Epidermal melanocyte (primary cell): ENCODE measurements around the gene CNKSR3.
A peak's percentile ranks its signal among the peaks of the same experiment; 100 is the strongest.

Source experiments
- DNase-seq: peaks from one replicate; pipeline ENCODE4 v3.0.0; 2011; ENCODE audit warnings: low spot score; ENCODE audit not compliant: insufficient read length

Gene CNKSR3

DNA sequence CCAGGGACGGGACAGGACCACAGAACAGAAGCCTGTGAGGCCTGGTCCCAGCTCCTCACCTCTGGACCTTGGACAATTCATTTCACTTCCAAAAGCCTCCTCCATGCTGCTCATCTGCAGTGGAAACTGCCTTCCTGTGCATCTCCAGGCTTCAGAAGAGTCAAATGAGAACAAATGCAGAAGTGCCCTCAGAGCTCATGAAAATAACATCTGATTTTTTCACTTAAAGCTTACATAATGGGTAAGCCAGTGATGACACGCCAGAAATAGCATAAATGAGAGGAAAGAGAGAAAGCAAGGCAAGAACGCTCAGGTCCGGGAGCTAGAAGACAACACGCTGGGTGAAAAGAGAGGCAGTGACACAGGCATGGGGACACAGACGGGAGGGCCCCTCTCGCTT is 7.9 kb downstream of the CNKSR3 start:
- DNase-seq: no peak

DNA sequence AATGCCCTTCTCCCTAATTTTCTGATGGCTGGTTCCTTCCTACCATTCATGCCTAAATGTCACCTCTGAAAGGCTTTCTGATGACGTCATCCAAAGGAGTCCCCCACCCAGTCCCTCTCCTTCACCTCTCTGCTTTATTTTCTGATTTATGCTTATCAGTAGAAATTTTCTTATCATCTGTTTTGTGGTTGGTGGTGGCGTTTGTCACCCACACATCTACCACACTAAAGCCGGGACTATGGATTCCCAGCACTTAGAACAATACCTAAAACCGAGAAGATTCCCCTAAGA is 9.0 kb downstream of the CNKSR3 start:
- DNase-seq: no peak

DNA sequence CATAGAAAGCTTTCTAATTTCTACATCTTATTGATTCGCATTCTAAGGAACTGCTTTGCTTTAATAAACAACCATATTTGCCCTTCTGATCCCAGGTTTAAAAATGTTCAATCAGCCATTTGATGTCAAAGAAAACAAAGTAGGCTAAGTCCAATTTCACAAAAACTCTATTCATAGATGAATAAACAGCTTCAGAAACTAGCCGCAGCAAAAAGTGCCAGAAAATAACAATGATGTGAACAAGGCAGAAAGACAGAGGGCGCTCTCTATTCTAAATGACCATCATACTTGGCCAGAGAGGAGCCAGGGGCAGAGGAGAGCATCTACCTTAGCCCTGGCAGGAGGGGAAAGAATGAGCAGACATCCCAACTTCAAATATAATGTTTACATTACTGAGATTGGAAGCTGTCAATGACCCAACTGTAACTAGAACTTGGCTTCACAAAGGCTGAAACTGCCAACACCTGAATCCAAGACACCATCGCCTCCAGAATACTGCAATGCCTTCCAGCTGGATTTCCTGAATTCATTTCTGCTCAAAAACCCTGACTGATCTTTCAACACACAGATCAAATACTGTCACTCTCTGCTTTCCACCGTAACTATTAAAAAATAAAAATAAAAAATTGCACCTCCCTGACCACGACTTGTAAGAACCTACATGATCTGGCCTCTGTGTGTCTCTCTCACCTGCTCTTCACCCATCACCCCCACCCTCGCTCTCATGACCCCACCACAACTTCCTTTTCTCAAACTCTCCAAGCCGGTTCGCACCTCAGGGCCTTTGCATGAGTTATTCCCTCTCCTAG is 9.5 kb downstream of the CNKSR3 start:
- DNase-seq: peak; percentile 61

DNA sequence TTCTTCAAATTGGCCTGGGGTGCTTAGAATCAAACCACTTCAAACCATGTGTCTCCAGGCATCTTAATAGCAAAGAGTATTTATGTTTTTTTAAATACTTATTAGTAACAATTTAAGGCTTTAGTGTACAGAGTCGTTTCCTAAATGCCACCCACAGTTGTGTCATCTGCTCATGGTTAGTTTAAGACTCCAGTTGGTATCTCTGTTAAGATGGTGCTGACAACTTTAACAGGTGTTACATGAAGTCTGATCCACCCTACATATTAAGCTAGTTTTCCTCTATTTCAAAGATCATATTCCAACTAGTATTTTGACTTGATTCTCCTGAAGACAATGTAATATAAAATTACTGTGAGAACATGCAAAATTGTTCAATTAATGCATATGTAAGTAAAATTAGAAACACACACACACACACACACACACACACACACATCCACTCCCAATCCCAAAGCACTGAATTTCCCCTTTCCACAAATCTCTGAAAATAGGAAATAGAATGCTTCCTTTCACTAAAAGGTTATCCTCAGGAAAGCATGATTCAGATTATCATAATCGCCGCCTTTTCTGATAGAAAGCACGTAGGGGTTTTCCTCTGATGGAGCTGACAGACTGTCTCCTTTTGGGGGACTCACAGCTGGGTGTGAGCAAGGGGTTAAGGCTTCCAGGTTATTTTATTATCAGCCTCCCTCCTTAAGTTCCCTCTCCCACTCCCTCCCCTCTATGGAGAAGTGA is 10.5 kb downstream of the CNKSR3 start:
- no peak for DNase-seq

DNA sequence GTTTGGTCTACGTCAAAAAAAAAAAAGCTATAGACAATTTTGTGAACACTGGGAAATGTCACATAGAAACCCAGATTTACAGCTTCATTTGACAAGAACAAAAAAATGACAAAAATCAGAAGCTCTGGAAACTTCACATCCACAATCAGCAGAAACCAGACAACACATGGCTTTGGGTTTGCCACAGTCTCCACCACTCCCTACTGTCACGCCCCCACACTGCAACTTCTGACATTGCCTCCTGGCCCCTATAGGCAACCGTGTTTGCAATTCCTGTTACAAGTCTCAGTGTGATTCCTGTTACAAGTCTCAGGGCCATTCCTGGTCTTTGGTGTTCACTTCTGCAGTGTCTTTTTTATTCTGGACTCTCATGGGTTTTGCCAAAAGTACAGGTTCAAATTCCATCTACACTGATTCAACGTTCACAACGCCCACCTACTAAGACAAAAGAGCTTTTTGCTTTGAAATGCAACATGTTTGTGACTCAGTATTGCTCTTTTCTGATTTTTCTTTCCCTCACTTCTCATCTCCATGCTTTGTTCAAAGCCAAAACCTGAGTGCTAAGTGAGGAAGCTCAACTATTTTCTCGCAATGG is 12.0 kb downstream of the CNKSR3 start:
- no peak for DNase-seq

DNA sequence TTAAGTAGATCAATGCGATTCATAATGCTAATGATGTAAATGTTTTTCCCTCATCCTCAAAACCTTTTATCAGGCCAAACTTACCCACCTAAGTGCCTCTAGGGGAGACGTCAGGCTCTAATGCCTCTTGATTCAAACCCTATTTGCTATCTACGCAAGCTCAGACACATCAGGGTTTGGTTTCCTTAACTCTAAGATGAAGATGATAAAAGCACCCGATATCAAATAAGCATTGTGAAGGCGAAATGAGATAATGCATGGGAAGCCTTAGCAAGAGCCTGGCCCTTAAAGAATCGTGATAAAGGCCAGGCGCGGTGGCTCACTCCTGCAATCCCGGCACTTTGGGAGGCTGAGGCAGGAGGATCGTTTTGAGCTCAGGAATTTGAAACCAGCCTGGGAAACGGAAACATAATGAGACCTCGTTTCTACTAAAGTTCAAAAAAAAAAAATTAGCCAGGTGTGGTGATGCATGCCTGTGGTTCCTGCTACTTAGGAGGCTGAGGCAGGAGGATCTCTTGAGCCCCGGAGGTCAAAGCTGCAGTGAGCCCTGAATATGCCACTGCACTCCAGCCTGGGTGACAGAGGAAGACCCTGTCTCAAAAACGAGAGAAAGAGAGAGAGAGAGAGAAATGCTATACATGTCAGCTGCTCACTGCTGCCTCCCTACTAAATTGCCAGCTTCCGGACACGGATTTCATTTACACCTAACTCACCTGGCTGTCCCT is 13.5 kb downstream of the CNKSR3 start:
- no peak for DNase-seq

DNA sequence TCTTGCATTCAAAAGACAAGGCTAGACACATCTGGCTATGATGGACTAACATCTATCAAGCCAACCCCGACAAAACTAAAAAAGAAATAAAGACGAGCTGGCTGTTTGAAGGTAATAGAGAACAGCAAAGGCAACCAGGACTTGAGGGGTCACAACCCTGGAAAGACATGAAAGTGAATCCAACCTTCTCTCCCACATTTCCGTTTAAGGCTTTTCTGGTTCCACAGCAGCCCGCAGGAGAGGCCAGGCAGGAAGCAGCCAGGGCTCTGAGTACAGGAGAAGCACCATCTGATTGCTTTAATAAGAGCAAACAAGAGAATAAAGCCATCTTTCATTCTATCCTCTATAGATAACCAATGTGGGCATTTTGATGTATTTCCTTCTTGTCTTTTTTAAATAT is 14.3 kb downstream of the CNKSR3 start:
- no peak for DNase-seq

DNA sequence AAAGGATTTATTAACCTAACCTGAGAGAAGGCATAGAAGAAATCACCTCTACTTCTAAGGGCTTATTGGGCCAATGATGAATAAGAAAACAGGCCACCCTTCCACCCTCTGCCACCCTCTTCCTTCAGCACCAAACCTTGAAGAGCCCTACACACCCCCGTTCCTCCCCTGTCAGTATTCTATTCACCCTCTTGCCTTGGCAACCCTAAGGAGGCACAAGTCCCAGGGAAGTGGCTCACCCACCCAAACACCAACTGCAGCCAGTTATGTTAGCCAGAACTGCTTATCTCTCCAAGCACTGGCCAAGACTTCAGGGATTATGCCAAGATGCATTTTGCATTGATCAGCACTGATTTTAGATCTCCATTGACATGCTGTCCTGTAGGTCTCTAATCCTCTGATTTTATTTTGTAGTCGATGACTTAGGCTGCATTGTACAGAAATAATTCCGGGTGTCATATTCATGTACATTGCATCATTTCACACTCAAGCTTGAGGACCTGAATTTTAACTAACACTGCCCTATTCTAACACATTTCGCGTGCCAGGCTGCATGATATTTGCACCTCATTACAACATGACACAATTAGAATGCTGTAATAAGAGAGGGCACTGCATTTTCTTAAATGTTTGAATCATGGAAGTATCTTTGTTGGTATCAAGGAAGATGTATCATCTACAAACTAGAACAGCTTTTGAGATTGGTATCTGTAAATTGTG is 15.7 kb downstream of the CNKSR3 start:
- no peak for DNase-seq

DNA sequence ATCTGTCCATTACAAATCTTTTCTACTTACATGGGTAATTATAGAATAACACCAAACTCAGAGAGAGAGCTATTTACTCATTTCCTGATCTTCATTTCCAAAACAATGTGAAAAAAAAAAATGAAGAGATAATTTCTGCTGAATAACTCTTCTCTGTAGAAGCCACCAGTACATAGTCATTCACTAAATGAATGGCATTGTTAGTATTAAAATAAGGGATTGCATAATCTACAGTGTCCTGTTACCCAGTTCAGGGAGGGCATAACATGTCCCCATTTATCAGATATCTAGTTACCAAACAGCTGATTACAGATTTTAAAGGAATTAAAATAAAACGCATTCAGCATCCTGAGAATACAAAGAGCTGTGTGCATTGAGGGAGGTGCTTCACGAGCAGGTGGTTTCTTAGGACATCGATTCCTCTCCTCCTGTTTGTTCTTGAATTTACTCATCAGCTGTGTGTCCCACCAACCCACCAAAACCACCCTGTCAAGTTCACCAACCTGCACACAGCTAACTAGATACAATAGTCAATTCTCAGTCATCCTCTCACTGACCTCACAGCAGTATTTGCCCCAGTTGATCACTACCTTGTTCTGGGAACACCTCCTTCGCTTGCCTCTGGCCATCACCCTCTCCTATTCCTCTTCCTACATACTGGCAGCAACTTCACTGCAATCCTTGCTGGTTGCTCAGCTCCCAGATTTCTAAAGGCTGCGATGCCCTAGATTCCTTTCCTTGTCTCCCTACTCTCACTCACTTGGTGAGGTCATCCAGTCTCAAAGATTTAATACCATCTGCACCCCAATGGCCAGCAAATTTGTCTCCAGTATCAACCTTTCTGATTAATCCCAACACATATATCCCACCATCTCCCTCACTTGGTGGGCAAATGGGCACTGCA is 18.7 kb downstream of the CNKSR3 start:
- DNase-seq: no peak

DNA sequence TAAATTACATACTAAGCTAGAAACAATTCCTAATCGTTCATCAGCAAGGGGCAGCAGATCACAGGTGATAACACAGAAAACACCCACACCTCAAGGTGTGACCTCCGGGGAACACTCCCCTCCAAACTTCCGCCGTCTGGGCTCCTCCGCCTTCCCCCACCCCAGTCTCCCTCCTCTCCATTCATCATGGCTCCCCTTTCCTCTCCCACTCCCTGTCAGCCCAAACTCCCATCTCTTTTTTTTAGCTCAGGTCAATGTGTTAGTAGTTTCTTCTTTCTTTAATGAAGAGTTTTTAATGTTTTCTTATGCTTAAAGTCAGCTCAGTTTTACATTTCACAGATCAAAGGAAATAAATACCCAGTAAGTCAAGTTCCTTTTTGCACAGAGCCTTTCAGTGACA is 20.7 kb downstream of the CNKSR3 start:
- no peak for DNase-seq

DNA sequence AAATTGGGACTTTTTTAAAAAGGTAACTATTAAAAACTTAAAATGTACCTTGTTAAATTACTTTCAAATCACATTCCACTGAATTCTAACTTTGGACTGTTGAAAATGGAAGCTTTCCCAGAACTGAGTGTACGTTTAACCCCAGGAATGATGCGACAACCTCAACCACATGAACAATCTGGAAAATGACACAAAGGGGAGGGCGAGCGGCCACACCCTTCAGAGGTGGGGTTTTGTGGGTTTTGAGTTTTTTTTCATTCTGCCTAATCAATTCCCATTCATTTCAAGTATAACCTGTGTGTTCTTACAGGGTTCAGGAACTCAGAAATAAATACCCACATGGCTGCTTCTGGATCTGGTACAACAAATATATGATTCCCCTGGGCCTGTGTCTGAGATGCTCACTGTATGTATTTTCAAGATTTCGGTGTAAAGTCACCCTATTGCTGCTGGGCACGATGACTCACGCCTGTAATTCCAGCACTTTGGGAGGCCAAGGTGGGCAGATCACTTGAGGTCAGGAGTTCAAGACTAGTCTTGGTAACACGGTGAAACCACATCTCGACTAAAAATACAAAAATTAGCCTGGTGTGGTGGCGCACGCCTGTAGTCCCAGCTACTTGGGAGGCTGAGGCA is 21.6 kb downstream of the CNKSR3 start:
- no peak for DNase-seq

DNA sequence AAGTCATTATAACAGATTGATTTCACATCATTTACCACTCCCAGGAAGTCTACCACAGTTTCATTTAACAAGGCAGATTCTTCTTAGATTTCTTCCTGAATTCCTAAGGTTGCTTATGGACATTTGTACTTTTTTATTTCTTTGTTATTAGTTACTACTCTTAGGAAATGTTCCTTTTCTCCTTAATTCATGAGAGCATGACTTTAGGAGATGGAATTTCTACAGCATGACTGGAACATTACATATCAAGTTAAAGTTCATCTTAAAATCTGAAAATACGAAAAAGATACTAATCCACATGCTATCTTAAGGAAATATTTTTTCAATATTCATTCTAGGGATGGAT is 22.3 kb downstream of the CNKSR3 start:
- DNase-seq: no peak

DNA sequence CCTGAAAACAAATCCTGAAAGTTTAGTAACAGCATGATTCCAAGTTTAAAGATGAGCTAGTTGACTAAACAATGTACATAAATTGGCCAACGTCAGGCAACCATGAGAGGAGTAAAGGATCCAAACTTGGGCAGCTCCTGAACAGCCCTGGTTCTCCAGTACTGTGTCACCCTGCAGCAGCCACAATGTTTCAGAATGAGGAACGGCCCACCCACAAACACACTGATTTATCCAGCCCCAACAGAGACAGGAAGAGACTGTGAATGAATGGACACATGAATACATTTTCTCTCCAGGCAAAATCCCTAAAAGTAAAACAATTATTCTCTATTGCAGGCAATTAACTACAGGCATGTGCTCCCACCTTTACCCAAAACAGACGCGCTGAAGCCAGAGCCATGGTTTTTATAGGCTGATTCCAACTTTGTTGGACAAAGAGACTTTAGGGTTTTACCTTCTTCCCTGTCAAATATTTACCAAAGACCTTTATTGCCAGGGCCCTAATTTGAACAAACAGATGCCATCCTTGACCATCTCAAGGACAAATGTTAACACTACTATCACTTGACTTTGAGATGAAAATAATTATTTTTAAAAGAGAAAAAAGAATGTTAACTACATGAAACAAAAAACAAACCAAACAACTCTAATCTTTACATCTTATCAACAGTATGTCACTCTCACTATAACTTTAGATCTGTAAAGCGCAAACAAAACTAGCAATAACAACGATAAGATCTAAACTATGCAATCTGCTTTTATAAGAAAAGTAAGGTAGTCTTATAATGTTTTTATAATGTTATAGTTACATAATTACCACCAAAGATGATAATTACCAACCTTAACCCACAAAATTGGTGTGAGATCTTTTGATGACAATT is 22.9 kb downstream of the CNKSR3 start:
- DNase-seq: no peak

DNA sequence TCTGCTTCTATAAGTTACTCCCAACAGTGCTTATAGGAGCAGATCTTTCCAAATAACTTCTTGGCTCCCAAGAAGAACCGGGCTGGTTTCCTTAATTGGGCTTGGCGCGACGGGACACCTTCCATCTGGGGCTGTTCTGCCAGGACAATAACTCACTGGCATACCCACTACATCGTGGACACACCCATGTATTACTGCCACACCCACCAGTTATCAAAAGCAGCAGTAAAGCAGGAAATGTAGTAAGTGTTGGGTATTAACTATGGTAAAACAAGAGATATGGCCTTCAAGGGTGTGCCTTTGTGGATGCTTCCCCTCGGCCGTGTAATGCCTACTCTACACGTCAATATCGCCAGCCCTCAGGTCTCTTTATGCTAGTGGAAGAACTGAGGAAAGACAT is 24.7 kb downstream of the CNKSR3 start:
- no peak for DNase-seq

DNA sequence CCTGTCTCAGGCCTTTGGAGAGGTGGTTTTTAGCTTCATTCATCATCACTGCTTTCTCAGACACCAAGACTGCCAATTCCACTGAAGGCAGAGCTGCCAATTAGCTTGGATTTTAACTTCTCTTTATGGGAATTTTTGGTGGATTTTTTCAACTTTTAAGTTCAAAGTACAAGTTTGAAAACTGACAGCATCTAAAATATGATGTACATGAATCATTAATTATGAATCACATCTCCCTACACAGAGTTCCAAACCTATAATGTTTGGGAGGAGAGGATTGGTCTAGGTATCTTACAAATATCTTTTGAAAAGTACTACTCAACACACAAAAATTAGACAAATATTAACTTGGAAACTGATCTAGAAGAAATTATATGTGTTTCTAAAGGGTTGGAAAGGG is 25.5 kb downstream of the CNKSR3 start:
- no peak for DNase-seq

DNA sequence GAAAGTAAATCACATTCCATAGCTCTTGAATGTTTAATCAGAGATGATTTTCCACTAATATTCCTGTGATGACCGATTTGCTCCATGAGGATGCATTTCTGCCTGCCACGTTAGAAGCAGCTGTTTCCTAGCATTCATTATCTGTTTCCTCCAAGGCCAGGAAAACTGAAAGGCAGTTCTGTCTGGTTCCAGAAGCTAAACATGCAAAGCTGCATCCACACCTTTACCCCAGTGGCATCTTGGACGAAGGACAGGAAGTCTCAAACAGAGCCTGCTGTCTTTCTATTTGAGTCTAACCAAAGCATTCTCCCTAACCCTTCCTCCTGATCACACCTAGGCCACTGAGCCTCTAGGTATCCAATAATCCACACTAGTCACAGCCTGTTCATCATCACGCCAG is 27.6 kb downstream of the CNKSR3 start:
- DNase-seq: no peak

DNA sequence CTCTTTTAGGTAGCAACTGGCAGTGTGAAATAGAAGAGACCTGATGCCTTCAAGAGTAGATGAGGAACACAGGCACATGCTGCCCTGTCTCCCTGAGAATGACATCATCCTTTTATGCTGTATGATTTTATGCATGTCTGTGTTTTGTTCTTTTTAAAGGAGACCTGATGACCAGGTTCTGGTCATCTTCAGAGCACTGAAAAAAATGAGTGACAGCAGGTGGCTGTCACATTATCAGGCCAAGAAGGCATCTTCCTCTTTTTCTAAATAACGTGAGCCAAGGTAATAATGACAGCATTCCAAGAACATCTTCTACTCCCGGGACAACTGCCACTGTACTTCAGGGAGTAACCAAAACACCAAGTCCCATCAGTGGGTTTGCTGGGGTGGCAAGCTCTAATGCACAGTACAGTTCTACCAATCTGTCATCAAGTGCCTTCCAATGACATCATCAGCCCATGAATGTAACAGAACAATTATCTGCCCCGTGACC is 28.9 kb downstream of the CNKSR3 start:
- DNase-seq: no peak

DNA sequence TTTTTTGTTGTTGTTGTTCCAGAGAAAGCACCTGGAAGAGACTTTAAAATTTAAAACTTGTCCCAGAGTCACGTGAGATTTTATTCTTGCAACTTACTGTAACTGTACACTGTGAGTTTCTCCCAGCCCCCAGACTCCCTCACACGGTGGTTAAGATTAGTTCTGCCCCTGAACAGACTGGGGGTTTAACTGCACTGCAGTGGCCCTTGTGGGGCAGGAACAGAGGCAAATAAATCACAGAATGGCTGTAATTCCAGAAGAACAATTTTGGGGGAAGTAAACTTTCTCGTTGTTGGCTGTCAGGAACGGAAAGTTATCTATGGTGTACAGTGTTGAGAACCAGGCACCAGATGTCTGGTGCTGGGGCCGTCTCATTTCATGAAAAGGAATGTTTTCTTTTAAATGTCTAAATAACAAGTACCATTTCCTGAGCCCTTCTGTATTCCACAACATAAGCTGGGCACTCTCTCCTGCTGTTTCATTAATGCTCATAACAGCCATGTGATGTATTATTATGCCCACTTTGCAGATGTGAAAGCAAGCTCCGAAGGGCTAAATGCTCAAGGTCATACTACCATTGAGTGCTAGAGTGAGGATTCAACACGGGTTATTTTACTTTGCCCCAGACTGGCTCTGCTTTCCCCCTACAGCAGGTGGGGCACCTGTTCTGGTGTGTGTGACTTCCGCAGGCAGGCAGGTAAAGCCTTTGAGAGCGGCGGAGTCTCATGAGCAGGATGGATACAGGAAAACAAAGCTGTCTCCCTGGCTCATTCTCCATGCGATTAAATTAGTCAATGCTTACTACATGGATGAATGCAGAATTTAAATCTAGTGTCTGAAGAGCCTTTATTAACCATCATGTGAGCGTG is 30.5 kb downstream of the CNKSR3 start:
- no peak for DNase-seq
